Left cardiac atrium (tissue), 4 donors: ENCODE measurements around the gene PAK3. TPM values are rescaled to one million over a fixed set of nuclear protein-coding genes. Genes with fewer than 3 reads are reported as not detected.

Source experiments
- ATAC-seq, 2 donors: fragments of 200-7000 bp; cut with Tn5 transposase; one replicate each; pipeline ENCODE4 v1.9.1; 2020; ENCODE audit warnings: mild to moderate bottlenecking in 2 of 2, moderate library complexity in 2 of 2
- DNase-seq: peaks from one replicate; pipeline ENCODE4 v3.0.0-alpha.2; 2020
- intact Hi-C, 2 donors: fragments of 100-400 bp; cut with DNase I; formaldehyde crosslinking; loops; one replicate each; pipeline versions ENCODE4 v1.14.1 to v1.15.1; 2022 to 2023
- total RNA-seq, 2 donors: library from RNA; stranded (reverse); fragmentation: NEBNext Ultra II Directional; extraction: Animal tissue kit (Norgen Biotek cat#: 25700); gene quantifications; one replicate each; pipeline ENCODE4 v1.2.1, GENCODE V29; 2021
- donor health status: DM: no; HTN: yes; CAD: no.
- donor health status: DM: no; HTN: yes; CAD: no; lungs with severe emphysema.
- donor health status: DM: yes; HTN: yes; CAD: no.
- donor health status: Dilated cardiomyopathy.

PAK3 gene
- total RNA-seq, 2 donors from 2014 or later, result 0.29 to 0.47 TPM

DNA sequence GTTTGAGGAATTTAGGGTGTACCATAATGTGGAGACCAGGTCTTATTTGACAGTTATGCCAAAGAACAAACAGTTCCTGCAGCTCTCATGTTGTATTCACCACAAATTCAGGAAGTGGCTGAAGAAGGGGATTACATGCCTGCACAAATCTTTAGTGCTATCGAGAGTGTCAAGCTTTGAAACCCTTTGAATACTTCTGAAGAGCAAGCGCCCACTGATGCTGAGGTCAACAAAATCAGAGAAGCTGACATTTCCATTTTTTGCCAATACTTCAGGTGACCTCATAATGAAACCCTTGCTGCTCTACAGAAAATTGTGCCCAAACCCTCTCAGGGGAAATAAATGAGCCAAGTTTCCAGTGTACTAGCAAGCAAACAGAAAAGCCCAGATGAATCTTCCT is 28.4 kb downstream of the PAK3 start:
- ATAC-seq, result no peak
- intact Hi-C loops, result no loop called here
- no peak for DNase-seq

DNA sequence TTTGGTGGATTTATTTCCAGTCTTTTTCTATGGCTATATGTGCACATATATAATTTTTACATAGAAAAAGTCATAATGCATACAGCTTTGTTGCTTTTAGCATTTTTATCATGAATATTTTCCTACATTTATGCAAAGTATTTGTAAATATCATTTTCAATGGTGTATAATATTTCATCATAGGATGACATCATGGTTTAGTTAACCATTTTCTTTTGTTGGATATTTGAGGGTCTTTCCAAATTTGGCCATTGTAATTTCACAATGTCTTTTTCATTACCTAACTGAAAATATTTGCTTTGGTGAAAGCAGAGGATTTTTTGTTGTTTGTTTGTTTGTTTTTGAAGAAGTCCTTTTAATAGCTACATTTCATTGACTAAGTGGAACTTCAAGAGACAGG is 31.0 kb downstream of the PAK3 start:
- DNase-seq (no peak), ATAC-seq (no peak)
- intact Hi-C loops, result no loop called here

DNA sequence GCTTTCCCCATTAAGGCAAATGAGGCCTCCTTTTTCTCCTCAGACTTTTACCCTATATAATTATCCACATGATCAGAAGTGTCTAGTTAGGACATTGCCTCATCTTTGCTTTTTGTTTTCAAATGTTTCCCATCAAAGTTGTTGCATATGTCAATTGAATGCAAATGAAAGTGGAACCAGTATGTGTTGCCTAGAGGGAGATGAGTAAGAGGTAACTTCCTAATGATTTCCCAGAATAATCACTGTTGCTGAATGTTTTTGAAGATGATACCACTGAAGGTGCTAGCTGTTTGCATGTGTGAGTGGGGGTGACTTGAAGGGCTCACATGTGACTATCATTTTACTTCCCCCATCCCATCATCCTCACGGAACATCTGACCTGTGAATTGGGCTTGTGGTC is 33.9 kb downstream of the PAK3 start:
- intact Hi-C loops, result no loop called here
- no peak for DNase-seq
- ATAC-seq, result no peak

DNA sequence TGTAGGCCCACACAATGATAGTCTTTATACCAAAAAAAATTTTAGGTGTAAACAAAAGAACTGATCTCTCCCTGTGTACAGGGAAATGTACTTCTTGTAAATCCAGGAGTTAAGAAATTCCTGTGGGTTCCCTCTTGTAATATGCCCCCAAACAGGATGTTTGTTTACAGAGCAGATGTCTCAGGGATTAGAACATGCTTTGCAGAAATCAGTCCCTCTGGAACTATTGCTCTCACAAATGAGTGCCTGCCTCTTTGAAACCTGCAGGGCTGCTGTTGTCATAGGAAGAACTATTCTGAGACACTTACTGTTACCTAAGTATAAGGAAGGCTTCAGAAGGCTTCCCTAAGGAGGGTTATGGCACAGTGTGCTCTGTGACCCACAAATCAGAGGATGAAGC is 35.6 kb downstream of the PAK3 start:
- no peak for ATAC-seq
- intact Hi-C loops, result no loop called here

DNA sequence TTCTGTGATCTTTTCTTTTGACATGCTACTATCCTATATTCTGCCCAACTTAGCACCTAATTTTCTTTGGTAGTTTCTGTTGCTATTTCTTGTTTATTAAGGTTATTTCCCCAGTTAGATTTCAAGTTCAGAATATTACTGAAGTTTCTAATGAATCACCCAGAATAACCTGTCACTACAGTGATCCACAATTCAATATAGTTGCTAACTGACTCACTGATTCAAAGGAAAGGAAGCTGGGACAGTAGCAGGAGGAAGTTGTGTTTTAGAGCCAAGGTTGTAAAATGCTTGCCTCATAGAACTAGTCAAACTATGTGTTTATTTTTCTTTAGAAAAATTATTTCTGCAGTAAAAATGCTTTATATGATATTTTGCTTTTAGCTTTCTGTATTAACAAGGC is 37.4 kb downstream of the PAK3 start:
- no peak for ATAC-seq
- intact Hi-C loops, result no loop called here
- DNase-seq, result no peak

More for the DNA sequence above, 35.6 kb downstream of the PAK3 start:
- DNase-seq, result no peak

DNA sequence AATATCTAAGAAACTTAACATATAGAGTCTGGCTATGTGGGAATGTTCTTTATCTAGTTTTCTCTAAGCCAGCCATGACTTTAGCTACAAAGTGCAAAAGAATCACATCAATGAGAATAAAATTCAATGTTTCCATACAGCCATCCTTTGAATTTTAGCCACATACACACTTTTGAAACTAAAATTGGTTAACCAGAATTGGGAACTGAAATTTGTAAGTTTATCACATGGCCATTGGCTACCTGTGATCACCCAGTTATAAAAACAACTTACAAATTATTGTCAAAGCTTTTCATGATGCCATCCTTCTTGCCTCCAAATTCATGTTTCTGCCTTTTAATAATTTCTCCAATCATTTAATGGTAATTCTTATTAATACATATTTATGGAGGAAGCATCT is 49.9 kb downstream of the PAK3 start:
- ATAC-seq, result no peak

DNA sequence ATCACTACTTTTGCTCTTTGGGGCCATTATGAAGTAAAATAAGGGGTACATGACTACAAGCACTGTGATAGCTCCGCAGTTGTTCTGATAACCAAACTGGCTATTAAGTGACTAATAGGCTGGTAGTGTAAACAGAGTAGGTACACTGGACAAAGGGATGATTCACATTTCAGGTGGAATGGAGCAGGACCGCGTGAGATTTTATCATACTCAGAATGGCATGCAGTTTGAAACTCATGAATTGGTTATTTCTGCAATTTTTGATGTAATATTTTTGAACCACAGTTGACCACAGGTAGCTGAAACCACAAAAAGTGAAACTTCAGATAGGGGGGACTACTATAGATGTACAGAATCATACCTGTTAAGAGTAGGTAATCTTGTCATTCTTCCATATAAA is 55.8 kb downstream of the PAK3 start:
- ATAC-seq (no peak), DNase-seq (no peak)
- intact Hi-C loops, result no loop called here

More for the DNA sequence above, 49.9 kb downstream of the PAK3 start:
- DNase-seq, result no peak
- intact Hi-C loops, result no loop called here

DNA sequence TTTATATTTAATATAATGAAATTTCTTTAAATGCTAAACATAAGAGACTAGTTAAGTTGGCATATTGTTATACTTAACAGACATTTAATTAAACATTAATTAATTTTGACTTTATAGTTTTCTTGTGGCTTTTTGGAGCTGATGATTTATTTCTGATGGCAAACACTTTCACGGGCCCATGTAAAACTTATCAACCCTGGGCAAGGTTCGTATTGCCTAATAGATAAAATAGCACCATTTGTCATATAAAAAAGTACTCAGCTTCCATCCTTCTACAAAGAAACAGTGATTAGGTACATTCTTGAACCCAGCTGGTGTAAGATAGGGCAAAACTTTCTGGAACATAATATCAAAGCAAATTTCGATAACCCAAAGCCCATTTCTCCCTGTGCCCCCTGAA is 63.2 kb downstream of the PAK3 start:
- intact Hi-C loops, result no loop called here
- no peak for DNase-seq
- ATAC-seq, result no peak

DNA sequence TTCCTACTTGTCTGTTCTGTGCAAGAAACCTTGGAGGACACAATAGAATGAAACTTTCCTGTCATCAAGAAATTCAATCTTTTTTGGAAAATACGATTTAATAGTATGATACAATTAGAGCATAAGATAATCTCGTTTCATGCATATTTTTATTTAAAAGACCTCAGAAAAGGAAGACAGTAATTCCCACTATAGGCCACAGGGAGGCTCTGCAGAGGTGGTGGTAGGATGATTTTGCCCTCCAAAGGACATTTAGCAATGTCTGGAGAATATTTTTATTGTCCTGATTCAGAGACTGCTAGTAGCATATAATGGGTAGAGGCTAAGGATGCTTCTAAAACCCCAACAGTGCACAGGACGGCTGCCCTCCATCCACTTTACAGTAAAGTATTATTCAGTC is 68.7 kb downstream of the PAK3 start:
- DNase-seq, result no peak
- intact Hi-C loops, result loop anchor here in 1 of 2 donors (10.0 kb wide), 1 partner anchor 280 kb away; no protein-coding TSS in a partner anchor
- no peak for ATAC-seq

DNA sequence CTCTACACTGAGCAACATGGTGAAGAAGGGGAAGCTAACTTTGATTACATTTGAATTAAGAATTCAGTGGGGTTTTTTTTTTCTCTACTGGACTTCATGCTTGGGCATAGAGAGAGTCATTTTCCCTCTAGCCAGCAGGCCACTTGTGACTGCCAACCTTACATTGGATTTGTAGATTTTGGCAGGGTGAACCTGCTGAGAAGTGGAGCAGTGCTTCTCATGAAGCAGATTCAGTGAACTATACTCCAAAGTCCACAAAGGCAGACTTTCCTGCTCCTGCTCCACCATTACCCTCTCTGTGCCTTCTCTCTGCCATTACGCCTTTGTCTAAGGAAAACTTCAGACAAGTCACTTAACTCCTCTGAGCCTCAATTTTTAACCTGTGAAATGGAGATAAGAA is 69.9 kb downstream of the PAK3 start:
- DNase-seq, result no peak
- ATAC-seq, result no peak
- intact Hi-C loops, result loop anchor here in 1 of 2 donors (10.0 kb wide), 1 partner anchor 279 kb away; no protein-coding TSS in a partner anchor

DNA sequence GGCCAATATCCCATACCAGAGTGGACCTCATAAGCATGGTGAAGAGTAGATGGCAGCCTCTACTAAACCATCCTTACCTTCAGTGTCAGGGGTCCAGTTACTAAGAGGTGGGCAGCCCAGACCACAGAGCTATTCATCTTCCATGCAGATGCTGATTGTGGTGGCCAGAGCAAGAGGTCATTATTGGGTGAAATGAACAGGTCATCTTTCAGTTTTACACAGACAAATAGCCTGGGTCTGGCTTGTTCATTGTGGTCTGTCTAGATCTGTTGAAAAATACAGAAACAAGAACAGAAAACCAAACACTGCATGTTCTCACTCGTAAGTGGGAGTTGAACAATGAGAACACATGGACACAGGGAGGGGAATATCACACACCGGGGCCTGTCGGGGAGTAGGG is 71.3 kb downstream of the PAK3 start:
- ATAC-seq, result no peak
- intact Hi-C loops, result loop anchor here in 1 of 2 donors (10.0 kb wide), 1 partner anchor 277 kb away; no protein-coding TSS in a partner anchor
- DNase-seq, result no peak

DNA sequence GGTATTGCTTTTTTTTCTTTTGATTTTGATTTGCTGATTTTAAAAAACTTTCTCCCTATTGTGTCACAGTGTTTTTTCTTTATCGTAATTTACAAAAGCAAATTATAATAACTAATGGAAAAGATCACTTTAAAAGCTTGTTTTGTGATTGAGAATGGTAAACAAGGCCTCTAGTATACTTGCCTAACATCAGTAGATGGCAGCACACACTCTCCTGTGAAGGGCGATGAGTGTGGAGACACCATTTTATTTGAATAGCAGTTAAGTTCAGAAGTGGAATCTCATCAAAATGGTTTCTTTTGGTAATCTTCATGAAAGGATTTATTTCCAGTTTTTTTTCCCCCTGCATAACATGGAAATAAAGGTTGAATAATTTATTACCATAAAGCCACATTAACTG is 72.3 kb downstream of the PAK3 start:
- no peak for DNase-seq
- ATAC-seq, result no peak
- intact Hi-C loops, result loop anchor here in 1 of 2 donors (10.0 kb wide), 1 partner anchor 276 kb away; no protein-coding TSS in a partner anchor

DNA sequence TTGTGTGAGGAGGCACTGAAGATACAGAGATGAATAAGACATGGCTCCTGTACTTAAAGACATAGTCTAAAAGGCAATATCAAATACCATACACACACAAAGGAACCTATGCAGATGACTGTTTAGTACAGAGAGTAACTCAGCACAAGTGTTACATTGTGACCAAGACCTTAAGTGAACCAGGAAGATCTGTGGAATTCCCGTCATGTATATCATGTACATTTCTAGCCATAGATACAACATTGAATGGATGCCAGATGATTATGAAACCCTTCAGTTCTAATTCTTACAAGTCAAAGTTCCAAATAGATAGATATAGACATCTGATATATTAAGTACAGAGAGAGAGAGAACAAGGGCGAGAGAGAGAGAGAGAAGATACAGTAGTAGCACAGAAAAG is 73.2 kb downstream of the PAK3 start:
- no peak for ATAC-seq
- no peak for DNase-seq
- intact Hi-C loops, result loop anchor here in 1 of 2 donors (10.0 kb wide), 1 partner anchor 276 kb away; no protein-coding TSS in a partner anchor

DNA sequence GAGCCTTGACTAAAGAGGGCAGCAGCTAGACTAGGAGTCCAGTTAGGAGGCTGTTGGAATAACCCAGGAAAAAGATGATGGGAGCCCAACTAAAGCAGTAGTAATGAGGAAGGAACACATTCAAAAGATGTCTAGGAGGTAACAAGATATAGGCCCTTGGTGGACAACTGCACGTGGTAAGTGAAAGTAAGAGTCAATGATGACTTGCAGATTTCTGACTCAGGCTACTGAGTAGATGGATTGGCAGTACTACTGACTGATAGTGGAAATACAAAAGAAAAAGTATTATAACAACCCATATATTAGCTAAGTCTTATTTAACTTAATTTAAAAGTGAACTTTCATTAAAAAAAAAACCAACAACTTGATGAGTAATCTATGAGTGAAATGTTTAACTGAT is 74.0 kb downstream of the PAK3 start:
- ATAC-seq (no peak), DNase-seq (no peak)
- intact Hi-C loops, result no loop called here

DNA sequence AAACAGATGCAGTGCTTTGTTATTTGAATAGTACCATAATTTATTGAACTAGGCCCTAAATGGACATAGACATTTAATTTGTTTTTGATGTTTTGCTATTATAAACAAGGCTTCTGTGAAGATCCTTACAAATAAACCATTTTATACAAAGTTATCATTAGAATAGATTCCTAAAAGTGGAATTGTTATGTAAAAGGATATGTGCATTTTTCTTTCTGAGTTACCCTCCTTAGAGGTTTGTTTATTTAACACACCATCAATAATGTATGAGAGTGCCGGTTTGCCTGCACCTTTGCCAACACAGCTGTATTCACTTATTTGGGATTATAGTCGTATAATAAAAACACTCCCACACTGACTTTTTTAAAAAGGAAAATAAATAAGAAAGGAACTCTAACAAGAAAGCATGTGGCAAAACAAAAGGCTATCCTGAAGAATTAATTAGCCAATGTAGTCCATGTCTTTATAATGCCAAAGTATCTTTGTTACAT is 84.8 kb downstream of the PAK3 start:
- ATAC-seq (no peak), DNase-seq (no peak)
- intact Hi-C loops, result no loop called here

DNA sequence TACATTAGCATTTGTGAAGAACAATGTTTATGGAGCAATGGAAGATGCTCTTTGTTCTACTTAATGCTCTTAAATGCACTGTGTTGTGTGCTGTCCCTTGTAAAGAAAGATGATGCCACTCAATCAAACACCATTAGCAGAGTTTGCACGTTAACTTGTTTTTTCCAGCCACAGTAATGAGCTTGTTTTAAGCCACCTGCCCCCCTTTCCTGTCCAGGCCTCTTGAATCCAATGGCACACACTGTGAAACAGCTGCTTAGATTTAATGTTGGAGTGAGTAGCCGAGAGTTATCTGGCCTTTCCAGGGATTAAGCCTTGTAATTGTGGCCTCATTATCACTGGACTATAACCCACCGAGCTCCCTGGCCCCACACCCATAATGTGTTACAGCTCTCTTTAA is 86.0 kb downstream of the PAK3 start:
- no peak for DNase-seq
- intact Hi-C loops, result no loop called here
- ATAC-seq, result no peak

DNA sequence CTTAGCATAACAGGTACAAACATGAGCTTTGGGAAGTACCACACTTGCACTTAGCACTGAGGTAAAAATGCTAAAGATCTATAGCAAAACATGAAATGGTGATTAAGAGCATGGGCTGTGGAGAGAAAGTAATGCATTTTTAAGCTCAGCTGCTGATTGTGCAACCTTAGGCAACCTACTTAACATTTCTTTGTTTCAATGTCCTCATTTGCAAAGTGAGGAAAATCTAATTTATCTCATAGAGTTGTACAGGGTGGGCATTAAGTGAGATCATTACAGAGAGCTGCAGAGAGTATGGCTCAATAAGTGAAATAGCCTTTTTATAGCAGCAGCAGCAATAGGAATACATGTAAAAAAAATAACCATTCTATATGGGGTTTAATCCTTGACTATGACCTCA is 87.0 kb downstream of the PAK3 start:
- no peak for DNase-seq
- no peak for ATAC-seq
- intact Hi-C loops, result no loop called here

DNA sequence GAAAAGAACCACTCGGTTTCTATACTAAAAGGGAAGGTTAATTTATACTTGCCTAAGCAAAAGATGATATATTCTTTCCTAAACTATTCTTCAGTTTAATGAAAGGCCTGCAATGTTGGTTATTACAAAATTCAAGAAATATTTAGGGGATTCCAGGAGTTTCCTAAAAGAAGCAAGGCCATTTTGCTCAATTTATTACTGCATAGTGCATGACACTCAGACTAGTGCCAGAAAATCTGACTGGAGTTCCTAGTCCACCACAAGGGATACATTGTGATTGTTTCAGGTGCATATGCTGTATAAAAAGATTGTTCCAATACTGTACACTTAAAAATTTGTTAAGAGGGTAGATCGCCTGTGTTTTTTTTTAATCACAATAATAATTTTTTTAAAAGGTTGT is 95.6 kb downstream of the PAK3 start:
- ATAC-seq, result no peak
- no peak for DNase-seq
- intact Hi-C loops, result no loop called here

DNA sequence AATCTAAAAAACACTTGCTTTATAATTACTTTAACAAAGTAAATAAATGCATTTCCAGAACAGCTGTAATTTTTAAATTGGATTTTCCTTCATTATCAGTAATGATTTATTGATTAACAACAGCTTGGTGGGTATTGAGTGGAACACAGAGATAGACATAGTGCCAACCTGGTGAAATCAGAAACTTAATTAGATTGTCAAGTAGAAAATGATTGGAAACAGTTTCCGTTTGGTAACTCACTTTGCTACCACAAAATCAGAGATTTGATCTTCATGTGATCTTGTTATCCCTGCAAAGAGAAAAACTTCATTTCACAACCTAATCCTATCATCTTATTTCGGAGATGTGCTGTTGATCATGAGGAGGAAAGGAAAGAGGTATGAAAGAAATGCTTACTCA is 103.5 kb downstream of the PAK3 start:
- ATAC-seq (no peak), DNase-seq (no peak)
- intact Hi-C loops, result no loop called here

DNA sequence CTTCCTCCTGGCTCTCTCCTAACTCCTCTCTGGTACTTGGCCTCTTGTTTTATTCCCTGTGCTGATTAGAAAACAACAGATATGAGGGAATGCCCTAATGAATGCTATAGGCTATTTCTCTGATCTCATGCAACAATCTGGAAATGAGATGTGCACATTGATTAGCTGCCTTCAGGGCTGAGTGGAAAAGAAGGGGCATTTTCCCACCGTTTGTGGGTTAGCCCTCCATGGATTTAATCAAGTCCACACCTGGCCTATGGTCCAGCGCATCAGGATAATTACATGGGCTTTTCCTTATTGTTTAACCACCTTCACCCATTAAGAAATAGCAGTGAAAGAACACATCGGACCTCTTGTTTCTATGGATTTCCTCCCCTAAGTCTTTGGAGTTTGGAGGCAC is 104.3 kb downstream of the PAK3 start:
- intact Hi-C loops, result no loop called here
- ATAC-seq (no peak), DNase-seq (no peak)

DNA sequence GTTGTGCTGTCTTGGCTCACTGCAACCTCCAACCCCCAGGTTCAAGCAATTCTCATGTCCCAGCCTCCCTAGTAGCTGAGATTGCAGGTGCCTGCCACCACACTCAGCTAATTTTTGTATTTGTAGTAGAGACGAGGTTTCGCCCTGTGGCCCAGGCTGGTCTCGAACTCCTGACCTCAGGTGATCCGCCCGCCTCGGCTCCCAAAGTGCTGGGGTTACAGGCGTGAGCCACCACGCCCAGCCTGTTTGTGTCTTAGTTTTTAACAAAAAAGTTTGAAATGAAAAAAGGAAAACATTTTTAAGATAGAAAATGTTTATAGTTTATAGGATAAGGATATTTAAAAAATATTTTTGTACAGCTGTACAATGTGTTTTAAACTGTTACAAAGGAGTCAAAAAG is 111.9 kb downstream of the PAK3 start:
- ATAC-seq, result no peak
- intact Hi-C loops, result no loop called here
- no peak for DNase-seq

DNA sequence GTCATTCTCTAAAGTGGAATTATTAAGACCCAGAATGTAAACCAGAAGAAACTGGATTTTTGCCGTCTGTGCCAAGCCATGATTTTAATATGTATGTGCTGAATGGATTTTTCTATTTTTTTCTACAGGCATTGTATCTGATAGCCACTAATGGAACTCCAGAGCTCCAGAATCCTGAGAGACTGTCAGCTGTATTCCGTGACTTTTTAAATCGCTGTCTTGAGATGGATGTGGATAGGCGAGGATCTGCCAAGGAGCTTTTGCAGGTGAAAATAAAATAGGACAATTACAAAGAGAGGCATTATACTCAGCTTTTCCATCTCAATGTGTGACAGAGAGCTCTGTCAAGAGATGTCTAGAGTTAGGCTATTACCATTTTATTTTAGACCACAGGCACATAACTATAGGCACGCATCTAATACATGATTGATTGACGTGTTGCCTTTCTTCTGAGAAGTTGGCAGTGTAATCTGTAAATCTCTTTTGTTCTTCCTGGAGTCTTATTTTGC is 120.4 kb downstream of the PAK3 start:
- intact Hi-C loops, result no loop called here
- ATAC-seq (no peak), DNase-seq (no peak)
